GM23338 (cell line): ENCODE measurements around the gene PHF21A. TPM values are rescaled to one million over a fixed set of nuclear protein-coding genes. Genes with fewer than 3 reads are reported as not detected.

Experiments
- ATAC-seq: fragments of 200-7000 bp; cut with Tn5 transposase; 3 replicates; pipeline ENCODE4 v1.9.1; 2020
- DNase-seq: peaks from one replicate; pipeline ENCODE4 v3.0.0-alpha.2; 2015; ENCODE audit warnings: low spot score
- H2AFZ ChIP-seq: fragments of 200-600 bp; sonication (generic); 2 replicates; pipeline ENCODE4 v1.8.0; 2016; ENCODE audit warnings: antibody characterized with exemption, mild to moderate bottlenecking, moderate library complexity
- H3F3A ChIP-seq: fragments of 200-600 bp; sonication (generic); replicated peaks from 2 replicates; pipeline ENCODE4 v1.8.0; 2017; ENCODE audit warnings: antibody characterized with exemption, mixed run types, low read depth
- H3K27ac ChIP-seq: fragments of 200-600 bp; sonication (generic); 2 replicates; pipeline ENCODE4 v1.6.1; 2016; ENCODE audit warnings: low read depth
- H3K27me3 ChIP-seq: fragments of 200-600 bp; sonication (generic); 2 replicates; pipeline ENCODE4 v1.8.0; 2016; ENCODE audit warnings: mild to moderate bottlenecking, mixed run types, moderate library complexity; ENCODE audit not compliant: insufficient read depth
- H3K36me3 ChIP-seq: fragments of 200-600 bp; sonication (generic); 2 replicates; pipeline ENCODE4 v1.8.0; 2016; ENCODE audit warnings: mild to moderate bottlenecking; ENCODE audit not compliant: insufficient read depth
- H3K4me1 ChIP-seq: fragments of 200-600 bp; sonication (generic); 2 replicates; pipeline ENCODE4 v1.8.0; 2016; ENCODE audit warnings: mild to moderate bottlenecking, moderate library complexity; ENCODE audit not compliant: insufficient read depth
- H3K4me2 ChIP-seq: fragments of 200-600 bp; sonication (generic); 2 replicates; pipeline ENCODE4 v1.7.1; 2017; ENCODE audit warnings: mixed run types
- H3K4me3 ChIP-seq: fragments of 200-600 bp; sonication (generic); 2 replicates; pipeline ENCODE4 v1.6.1; 2016; ENCODE audit warnings: mixed run types
- H3K79me2 ChIP-seq: fragments of 200-600 bp; sonication (generic); replicated peaks from 2 replicates; pipeline ENCODE4 v1.8.0; 2017; ENCODE audit warnings: mild to moderate bottlenecking; ENCODE audit not compliant: insufficient read depth
- H3K9me2 ChIP-seq: fragments of 200-600 bp; sonication (generic); 2 replicates; pipeline ENCODE4 v1.8.0; 2017; ENCODE audit not compliant: insufficient read depth
- H4K20me1 ChIP-seq: fragments of 200-600 bp; sonication (generic); replicated peaks from 2 replicates; pipeline ENCODE4 v1.8.0; 2017; ENCODE audit warnings: mild to moderate bottlenecking; ENCODE audit not compliant: insufficient read depth
- H3K27ac Mint-ChIP-seq: 2 replicates; pipeline ENCODE4 v1.8.0; 2020; ENCODE audit warnings: inconsistent platforms, mild to moderate bottlenecking, moderate library complexity, mixed read lengths
- H3K27me3 Mint-ChIP-seq: 3 replicates; pipeline ENCODE4 v1.8.0; 2022; ENCODE audit warnings: low read depth, mild to moderate bottlenecking, moderate library complexity, mixed read lengths, inconsistent platforms; ENCODE audit not compliant: insufficient read depth, poor library complexity
- H3K36me3 Mint-ChIP-seq: 3 replicates; pipeline ENCODE4 v1.8.0; 2021; ENCODE audit warnings: low read depth, mild to moderate bottlenecking, inconsistent platforms, moderate library complexity, mixed read lengths
- H3K4me1 Mint-ChIP-seq: 3 replicates; pipeline ENCODE4 v1.8.0; 2020; ENCODE audit warnings: mild to moderate bottlenecking, inconsistent platforms, mixed read lengths
- H3K4me3 Mint-ChIP-seq: 3 replicates; pipeline ENCODE4 v1.8.0; 2021; ENCODE audit warnings: moderate library complexity, mild to moderate bottlenecking, inconsistent platforms, mixed read lengths
- H3K9me3 Mint-ChIP-seq: 3 replicates; pipeline ENCODE4 v1.8.0; 2020; ENCODE audit warnings: moderate library complexity, mild to moderate bottlenecking, inconsistent platforms, mixed read lengths
- CREB1 ChIP-seq: fragments of 250-450 bp; sonication (Bioruptor Pico); IDR thresholded peaks from 2 replicates; pipeline ENCODE4 v1.5.0; 2020; ENCODE audit warnings: low read depth, mild to moderate bottlenecking, moderate library complexity
- EZH2 ChIP-seq: fragments of 200-600 bp; sonication (generic); IDR thresholded peaks from one replicate; pipeline ENCODE4 v1.8.0; 2017; ENCODE audit warnings: antibody characterized with exemption, mild to moderate bottlenecking, low read depth; ENCODE audit not compliant: unreplicated experiment
- EZH2phosphoT487 ChIP-seq: fragments of 200-600 bp; sonication (generic); IDR thresholded peaks from one replicate; pipeline ENCODE4 v1.8.1; 2018; ENCODE audit warnings: antibody characterized with exemption; ENCODE audit not compliant: unreplicated experiment
- JUNB ChIP-seq: IDR thresholded peaks from one replicate; pipeline ENCODE4 v1.6.1; 2016; ENCODE audit warnings: antibody characterized with exemption; ENCODE audit not compliant: unreplicated experiment
- NANOG ChIP-seq: IDR thresholded peaks from 2 replicates; pipeline ENCODE4 v1.6.1; 2016; ENCODE audit warnings: antibody characterized with exemption, borderline replicate concordance
- POLR2AphosphoS5 ChIP-seq: IDR thresholded peaks from 2 replicates; pipeline ENCODE4 v1.6.1; 2016; ENCODE audit warnings: antibody characterized with exemption, low read depth
- STAT1 ChIP-seq: IDR thresholded peaks from one replicate; pipeline ENCODE4 v1.6.1; 2016; ENCODE audit warnings: antibody characterized with exemption; ENCODE audit not compliant: unreplicated experiment
- ZNF114 ChIP-seq: fragments of 250-450 bp; sonication (Bioruptor Pico); IDR thresholded peaks from 2 replicates; pipeline ENCODE4 v1.5.0; 2020; ENCODE audit warnings: mild to moderate bottlenecking, moderate library complexity
- ZNF331 ChIP-seq: fragments of 250-450 bp; sonication (Bioruptor Pico); IDR thresholded peaks from 2 replicates; pipeline ENCODE4 v1.5.0; 2020; ENCODE audit warnings: low read depth, mild to moderate bottlenecking, moderate library complexity
- polyA plus RNA-seq: library from polyadenylated mRNA; unstranded; fragments of >200 nt; fragmentation: Nextera tagmentation; extraction: Ambion mirVana; gene quantifications from 2 replicates; pipeline ENCODE4 v1.2.1, GENCODE V29; 2016
- total RNA-seq: library from RNA; depleted of rRNA; stranded (reverse); fragments of >200 nt; shearing (Covaris generic); gene quantifications from 2 replicates; pipeline ENCODE4 v1.2.3, GENCODE V29; 2014
- TF ChIP-seq, protein P1 (sequence below), 2 experiments: fragments of 200-600 bp in 1 of 2; sonication (generic) in 1 of 2; conservative IDR thresholded peaks; 2 replicates each; pipeline versions ENCODE4 v1.5.1 to v1.6.1; 2016 to 2017; ENCODE audit warnings: antibody characterized with exemption in 2 of 2, low read depth in 2 of 2, mild to moderate bottlenecking in 2 of 2, moderate library complexity in 1 of 2
- TF ChIP-seq, protein P2 (sequence below): fragments of 250-450 bp; sonication (Bioruptor Pico); IDR thresholded peaks from 2 replicates; pipeline ENCODE4 v1.5.0; 2020; ENCODE audit warnings: mild to moderate bottlenecking, moderate library complexity
- TF ChIP-seq, protein P3 (sequence below): IDR thresholded peaks from 2 replicates; pipeline ENCODE4 v1.6.1; 2016; ENCODE audit warnings: antibody characterized with exemption

The PHF21A gene
- total and polyA plus RNA-seq, 2 experiments from 2014 or later, result 21.7 to 23.6 TPM

DNA sequence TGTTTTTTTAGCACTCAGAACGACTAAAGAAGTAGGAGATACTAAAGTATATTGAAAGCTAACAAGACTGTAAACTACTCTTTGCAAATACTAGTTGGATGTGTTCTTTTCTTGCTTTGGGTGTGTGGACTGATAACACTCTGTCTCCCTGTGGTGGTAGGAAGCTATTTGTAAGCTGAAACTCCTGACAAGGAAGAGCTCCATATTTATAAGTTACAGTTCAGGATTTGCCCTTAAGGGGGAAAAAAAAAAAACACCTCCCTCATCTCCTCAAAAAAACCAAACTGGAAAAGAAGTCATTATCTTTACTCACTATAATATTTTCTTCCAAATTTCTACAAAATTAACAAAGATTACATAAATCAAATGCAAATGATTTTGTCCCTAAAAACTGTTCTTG, 103.9 kb downstream of the PHF21A start:
- ATAC-seq, result no peak

DNA sequence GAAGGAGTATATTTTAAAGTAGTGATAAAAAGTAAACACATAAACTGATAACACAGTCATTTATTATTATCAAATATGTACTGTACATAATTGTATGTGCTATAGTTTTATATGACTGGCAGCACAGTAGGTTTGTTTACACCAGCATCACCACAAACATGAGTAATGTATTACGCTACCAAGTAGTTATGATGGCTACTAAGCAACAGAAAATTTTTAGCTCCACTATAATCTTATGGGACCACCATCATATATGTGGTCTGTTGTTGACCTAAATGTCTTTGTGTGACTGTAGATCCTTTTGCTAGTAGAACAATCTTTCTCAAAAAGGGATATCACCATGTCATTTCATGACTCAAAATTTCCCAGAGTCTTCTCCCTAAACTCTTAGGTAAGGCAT, 105.3 kb downstream of the PHF21A start:
- DNase-seq (no peak), ATAC-seq (no peak)
- H3K4me1 Mint-ChIP-seq, result peaks cover 23% of the 10 kb centered on the region
- H2AFZ ChIP-seq, result no peak overlapping the region
- H3F3A ChIP-seq, result no peaks in the 10 kb centered on the region
- no peak overlapping the region for H3K4me3 Mint-ChIP-seq
- peaks cover 4% of the 10 kb centered on the region; the same call in 2 of the 3 replicates for H3K36me3 Mint-ChIP-seq
- no peaks in the 10 kb centered on the region for H3K27me3 Mint-ChIP-seq
- H3K27ac Mint-ChIP-seq, result no peak overlapping the region; the same call in 1 of the 2 replicates
- no peak overlapping the region for H3K4me3 ChIP-seq
- H3K4me2 ChIP-seq, result no peak overlapping the region
- no peaks in the 10 kb centered on the region for H3K27me3 ChIP-seq
- no peaks in the 10 kb centered on the region for H3K36me3 ChIP-seq
- H4K20me1 ChIP-seq, result no peaks in the 10 kb centered on the region
- peaks cover 3% of the 10 kb centered on the region; the same call in 2 of the 3 replicates for H3K9me3 Mint-ChIP-seq
- H3K27ac ChIP-seq, result peak overlapping the region; percentile 35; the same call in 1 of the 2 replicates
- no peaks in the 10 kb centered on the region for H3K9me2 ChIP-seq
- peaks cover 19% of the 10 kb centered on the region for H3K4me1 ChIP-seq
- no peaks in the 10 kb centered on the region for H3K79me2 ChIP-seq
- TF ChIP-seq, protein P1, sequence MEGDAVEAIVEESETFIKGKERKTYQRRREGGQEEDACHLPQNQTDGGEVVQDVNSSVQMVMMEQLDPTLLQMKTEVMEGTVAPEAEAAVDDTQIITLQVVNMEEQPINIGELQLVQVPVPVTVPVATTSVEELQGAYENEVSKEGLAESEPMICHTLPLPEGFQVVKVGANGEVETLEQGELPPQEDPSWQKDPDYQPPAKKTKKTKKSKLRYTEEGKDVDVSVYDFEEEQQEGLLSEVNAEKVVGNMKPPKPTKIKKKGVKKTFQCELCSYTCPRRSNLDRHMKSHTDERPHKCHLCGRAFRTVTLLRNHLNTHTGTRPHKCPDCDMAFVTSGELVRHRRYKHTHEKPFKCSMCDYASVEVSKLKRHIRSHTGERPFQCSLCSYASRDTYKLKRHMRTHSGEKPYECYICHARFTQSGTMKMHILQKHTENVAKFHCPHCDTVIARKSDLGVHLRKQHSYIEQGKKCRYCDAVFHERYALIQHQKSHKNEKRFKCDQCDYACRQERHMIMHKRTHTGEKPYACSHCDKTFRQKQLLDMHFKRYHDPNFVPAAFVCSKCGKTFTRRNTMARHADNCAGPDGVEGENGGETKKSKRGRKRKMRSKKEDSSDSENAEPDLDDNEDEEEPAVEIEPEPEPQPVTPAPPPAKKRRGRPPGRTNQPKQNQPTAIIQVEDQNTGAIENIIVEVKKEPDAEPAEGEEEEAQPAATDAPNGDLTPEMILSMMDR (conservative IDR thresholded peaks at IDR 0.05; ENCODE audit: low read depth in 2 of 2), result no peak
- TF ChIP-seq ZNF331 (CRISPR knock-in tag), result no peak
- no peak for TF ChIP-seq CREB1 (CRISPR knock-in tag)
- no peak for TF ChIP-seq STAT1
- TF ChIP-seq EZH2, result no peak
- TF ChIP-seq, protein P2, sequence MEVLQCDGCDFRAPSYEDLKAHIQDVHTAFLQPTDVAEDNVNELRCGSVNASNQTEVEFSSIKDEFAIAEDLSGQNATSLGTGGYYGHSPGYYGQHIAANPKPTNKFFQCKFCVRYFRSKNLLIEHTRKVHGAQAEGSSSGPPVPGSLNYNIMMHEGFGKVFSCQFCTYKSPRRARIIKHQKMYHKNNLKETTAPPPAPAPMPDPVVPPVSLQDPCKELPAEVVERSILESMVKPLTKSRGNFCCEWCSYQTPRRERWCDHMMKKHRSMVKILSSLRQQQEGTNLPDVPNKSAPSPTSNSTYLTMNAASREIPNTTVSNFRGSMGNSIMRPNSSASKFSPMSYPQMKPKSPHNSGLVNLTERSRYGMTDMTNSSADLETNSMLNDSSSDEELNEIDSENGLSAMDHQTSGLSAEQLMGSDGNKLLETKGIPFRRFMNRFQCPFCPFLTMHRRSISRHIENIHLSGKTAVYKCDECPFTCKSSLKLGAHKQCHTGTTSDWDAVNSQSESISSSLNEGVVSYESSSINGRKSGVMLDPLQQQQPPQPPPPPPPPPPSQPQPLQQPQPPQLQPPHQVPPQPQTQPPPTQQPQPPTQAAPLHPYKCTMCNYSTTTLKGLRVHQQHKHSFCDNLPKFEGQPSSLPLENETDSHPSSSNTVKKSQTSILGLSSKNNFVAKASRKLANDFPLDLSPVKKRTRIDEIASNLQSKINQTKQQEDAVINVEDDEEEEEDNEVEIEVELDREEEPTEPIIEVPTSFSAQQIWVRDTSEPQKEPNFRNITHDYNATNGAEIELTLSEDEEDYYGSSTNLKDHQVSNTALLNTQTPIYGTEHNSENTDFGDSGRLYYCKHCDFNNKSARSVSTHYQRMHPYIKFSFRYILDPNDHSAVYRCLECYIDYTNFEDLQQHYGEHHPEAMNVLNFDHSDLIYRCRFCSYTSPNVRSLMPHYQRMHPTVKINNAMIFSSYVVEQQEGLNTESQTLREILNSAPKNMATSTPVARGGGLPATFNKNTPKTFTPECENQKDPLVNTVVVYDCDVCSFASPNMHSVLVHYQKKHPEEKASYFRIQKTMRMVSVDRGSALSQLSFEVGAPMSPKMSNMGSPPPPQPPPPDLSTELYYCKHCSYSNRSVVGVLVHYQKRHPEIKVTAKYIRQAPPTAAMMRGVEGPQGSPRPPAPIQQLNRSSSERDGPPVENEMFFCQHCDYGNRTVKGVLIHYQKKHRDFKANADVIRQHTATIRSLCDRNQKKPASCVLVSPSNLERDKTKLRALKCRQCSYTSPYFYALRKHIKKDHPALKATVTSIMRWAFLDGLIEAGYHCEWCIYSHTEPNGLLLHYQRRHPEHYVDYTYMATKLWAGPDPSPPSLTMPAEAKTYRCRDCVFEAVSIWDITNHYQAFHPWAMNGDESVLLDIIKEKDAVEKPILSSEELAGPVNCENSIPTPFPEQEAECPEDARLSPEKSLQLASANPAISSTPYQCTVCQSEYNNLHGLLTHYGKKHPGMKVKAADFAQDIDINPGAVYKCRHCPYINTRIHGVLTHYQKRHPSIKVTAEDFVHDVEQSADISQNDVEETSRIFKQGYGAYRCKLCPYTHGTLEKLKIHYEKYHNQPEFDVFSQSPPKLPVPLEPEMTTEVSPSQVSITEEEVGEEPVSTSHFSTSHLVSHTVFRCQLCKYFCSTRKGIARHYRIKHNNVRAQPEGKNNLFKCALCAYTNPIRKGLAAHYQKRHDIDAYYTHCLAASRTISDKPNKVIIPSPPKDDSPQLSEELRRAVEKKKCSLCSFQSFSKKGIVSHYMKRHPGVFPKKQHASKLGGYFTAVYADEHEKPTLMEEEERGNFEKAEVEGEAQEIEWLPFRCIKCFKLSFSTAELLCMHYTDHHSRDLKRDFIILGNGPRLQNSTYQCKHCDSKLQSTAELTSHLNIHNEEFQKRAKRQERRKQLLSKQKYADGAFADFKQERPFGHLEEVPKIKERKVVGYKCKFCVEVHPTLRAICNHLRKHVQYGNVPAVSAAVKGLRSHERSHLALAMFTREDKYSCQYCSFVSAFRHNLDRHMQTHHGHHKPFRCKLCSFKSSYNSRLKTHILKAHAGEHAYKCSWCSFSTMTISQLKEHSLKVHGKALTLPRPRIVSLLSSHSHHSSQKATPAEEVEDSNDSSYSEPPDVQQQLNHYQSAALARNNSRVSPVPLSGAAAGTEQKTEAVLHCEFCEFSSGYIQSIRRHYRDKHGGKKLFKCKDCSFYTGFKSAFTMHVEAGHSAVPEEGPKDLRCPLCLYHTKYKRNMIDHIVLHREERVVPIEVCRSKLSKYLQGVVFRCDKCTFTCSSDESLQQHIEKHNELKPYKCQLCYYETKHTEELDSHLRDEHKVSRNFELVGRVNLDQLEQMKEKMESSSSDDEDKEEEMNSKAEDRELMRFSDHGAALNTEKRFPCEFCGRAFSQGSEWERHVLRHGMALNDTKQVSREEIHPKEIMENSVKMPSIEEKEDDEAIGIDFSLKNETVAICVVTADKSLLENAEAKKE, result no peak

More for the DNA sequence above, 103.9 kb downstream of the PHF21A start:
- no peak for DNase-seq
- no peaks in the 10 kb centered on the region for H3K79me2 ChIP-seq
- no peak overlapping the region for H3K4me3 ChIP-seq
- no peak overlapping the region for H3K4me2 ChIP-seq
- TF ChIP-seq EZH2, result no peak
- TF ChIP-seq, protein P3, sequence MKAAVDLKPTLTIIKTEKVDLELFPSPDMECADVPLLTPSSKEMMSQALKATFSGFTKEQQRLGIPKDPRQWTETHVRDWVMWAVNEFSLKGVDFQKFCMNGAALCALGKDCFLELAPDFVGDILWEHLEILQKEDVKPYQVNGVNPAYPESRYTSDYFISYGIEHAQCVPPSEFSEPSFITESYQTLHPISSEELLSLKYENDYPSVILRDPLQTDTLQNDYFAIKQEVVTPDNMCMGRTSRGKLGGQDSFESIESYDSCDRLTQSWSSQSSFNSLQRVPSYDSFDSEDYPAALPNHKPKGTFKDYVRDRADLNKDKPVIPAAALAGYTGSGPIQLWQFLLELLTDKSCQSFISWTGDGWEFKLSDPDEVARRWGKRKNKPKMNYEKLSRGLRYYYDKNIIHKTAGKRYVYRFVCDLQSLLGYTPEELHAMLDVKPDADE, result no peak
- TF ChIP-seq JUNB, result no peak
- no peak for TF ChIP-seq NANOG
- no peak for TF ChIP-seq POLR2AphosphoS5
- TF ChIP-seq ZNF114 (CRISPR knock-in tag), result no peak
- TF ChIP-seq EZH2phosphoT487, result no peak
- TF ChIP-seq STAT1, result no peak
- no peak overlapping the region for H3K4me3 Mint-ChIP-seq
- H3K27ac Mint-ChIP-seq, result no peak overlapping the region
- H3K27me3 Mint-ChIP-seq, result no peaks in the 10 kb centered on the region
- H3K27me3 ChIP-seq, result no peaks in the 10 kb centered on the region
- H3K9me2 ChIP-seq, result no peaks in the 10 kb centered on the region
- peaks cover 11% of the 10 kb centered on the region for H3K4me1 ChIP-seq
- no peak overlapping the region for H3K27ac ChIP-seq
- H4K20me1 ChIP-seq, result no peaks in the 10 kb centered on the region
- H3F3A ChIP-seq, result no peaks in the 10 kb centered on the region
- H3K36me3 Mint-ChIP-seq, result peaks cover 4% of the 10 kb centered on the region; the same call in 2 of the 3 replicates
- H2AFZ ChIP-seq, result no peak overlapping the region
- no peaks in the 10 kb centered on the region for H3K36me3 ChIP-seq
- peaks cover 14% of the 10 kb centered on the region for H3K4me1 Mint-ChIP-seq
- peaks cover 3% of the 10 kb centered on the region; the same call in 2 of the 3 replicates for H3K9me3 Mint-ChIP-seq
